H9 (cell line): ENCODE measurements around the gene ARSH. TPM values are rescaled to one million over a fixed set of nuclear protein-coding genes. Genes with fewer than 3 reads are reported as not detected.

Experiments used
- DNase-seq: peaks from one replicate; pipeline ENCODE4 v3.0.0-alpha.2; 2017
- H2AFZ ChIP-seq: one replicate; pipeline ENCODE4 v1.6.1; 2013; ENCODE audit warnings: mild to moderate bottlenecking, low read length, control low read depth, moderate library complexity
- H2AK5ac ChIP-seq: 2 replicates; pipeline ENCODE4 v1.6.1; 2013; ENCODE audit warnings: low read length, control low read depth, mixed read lengths; ENCODE audit not compliant: insufficient read length
- H2BK120ac ChIP-seq: one replicate; pipeline ENCODE4 v1.6.1; 2013; ENCODE audit warnings: low read depth, mild to moderate bottlenecking, low read length, control low read depth, inconsistent platforms; ENCODE audit not compliant: poor library complexity, severe bottlenecking
- H2BK12ac ChIP-seq: 2 replicates; pipeline ENCODE4 v1.6.1; 2013; ENCODE audit warnings: low read length, control low read depth, mixed read lengths, low read depth; ENCODE audit not compliant: insufficient read length
- H2BK15ac ChIP-seq: 2 replicates; pipeline ENCODE4 v1.6.1; 2013; ENCODE audit warnings: low read depth, low read length, control low read depth
- H2BK20ac ChIP-seq: one replicate; pipeline ENCODE4 v1.6.1; 2013; ENCODE audit warnings: low read depth, mild to moderate bottlenecking, low read length, control low read depth, inconsistent platforms; ENCODE audit not compliant: poor library complexity, severe bottlenecking
- H2BK5ac ChIP-seq: 2 replicates; pipeline ENCODE4 v1.6.1; 2013; ENCODE audit warnings: low read length, control low read depth, mixed read lengths; ENCODE audit not compliant: insufficient read length
- H3K14ac ChIP-seq: 2 replicates; pipeline ENCODE4 v1.6.1; 2013; ENCODE audit warnings: low read length, control low read depth; ENCODE audit not compliant: insufficient read depth
- H3K18ac ChIP-seq: 2 replicates; pipeline ENCODE4 v1.6.1; 2013; ENCODE audit warnings: low read depth, mild to moderate bottlenecking, mixed read lengths, low read length, control low read depth; ENCODE audit not compliant: insufficient read length
- H3K23ac ChIP-seq: 2 replicates; pipeline ENCODE4 v1.6.1; 2013; ENCODE audit warnings: low read length, control low read depth, mixed read lengths, low read depth; ENCODE audit not compliant: insufficient read length
- H3K23me2 ChIP-seq: 2 replicates; pipeline ENCODE4 v1.6.1; 2013; ENCODE audit warnings: low read depth, mild to moderate bottlenecking, mixed read lengths, low read length, control low read depth; ENCODE audit not compliant: insufficient read length, poor library complexity, severe bottlenecking
- H3K27ac ChIP-seq: 2 replicates; pipeline ENCODE4 v1.5.1; 2013; ENCODE audit warnings: low read length, control low read depth, mixed read lengths, low read depth; ENCODE audit not compliant: insufficient read length
- H3K27me3 ChIP-seq: 2 replicates; pipeline ENCODE4 v1.6.1; 2013; ENCODE audit warnings: low read length, control low read depth, inconsistent platforms; ENCODE audit not compliant: insufficient read depth
- H3K4ac ChIP-seq: 2 replicates; pipeline ENCODE4 v1.6.1; 2013; ENCODE audit warnings: low read depth, mild to moderate bottlenecking, control low read depth, inconsistent platforms, low read length, moderate library complexity
- H3K4me1 ChIP-seq: 2 replicates; pipeline ENCODE4 v1.6.1; 2013; ENCODE audit warnings: low read length, control low read depth, inconsistent platforms; ENCODE audit not compliant: insufficient read depth
- H3K4me2 ChIP-seq: 2 replicates; pipeline ENCODE4 v1.6.1; 2013; ENCODE audit warnings: low read length, control low read depth, mixed read lengths; ENCODE audit not compliant: insufficient read length, insufficient read depth
- H3K56ac ChIP-seq: 2 replicates; pipeline ENCODE4 v1.6.1; 2013; ENCODE audit warnings: low read depth, mild to moderate bottlenecking, mixed read lengths, low read length, control low read depth; ENCODE audit not compliant: insufficient read length
- H3K79me1 ChIP-seq: 2 replicates; pipeline ENCODE4 v1.6.1; 2013; ENCODE audit warnings: low read depth, mild to moderate bottlenecking, moderate library complexity, low read length, control low read depth, inconsistent platforms; ENCODE audit not compliant: insufficient read depth, poor library complexity, severe bottlenecking
- H3K79me2 ChIP-seq: 2 replicates; pipeline ENCODE4 v1.6.1; 2013; ENCODE audit warnings: low read length, control low read depth, inconsistent platforms; ENCODE audit not compliant: insufficient read depth
- H3K9ac ChIP-seq: 2 replicates; pipeline ENCODE4 v1.6.1; 2013; ENCODE audit warnings: low read length, control low read depth, mixed read lengths; ENCODE audit not compliant: insufficient read length; ENCODE audit errors: extremely low read depth
- H3K9me3 ChIP-seq: one replicate; pipeline ENCODE4 v1.6.1; 2013; ENCODE audit warnings: low read depth, low read length, inconsistent platforms; ENCODE audit not compliant: control insufficient read depth
- H3T11ph ChIP-seq: one replicate; pipeline ENCODE4 v1.6.1; 2013; ENCODE audit warnings: mild to moderate bottlenecking, low read length, control low read depth, inconsistent platforms
- H4K20me1 ChIP-seq: one replicate; pipeline ENCODE4 v1.6.1; 2013; ENCODE audit not compliant: control insufficient read depth, insufficient read length, insufficient read depth
- H4K5ac ChIP-seq: 2 replicates; pipeline ENCODE4 v1.6.1; 2013; ENCODE audit warnings: low read depth, mild to moderate bottlenecking, mixed read lengths, low read length, control low read depth; ENCODE audit not compliant: insufficient read length
- H4K8ac ChIP-seq: replicated peaks from 2 replicates; pipeline ENCODE4 v1.6.1; 2013; ENCODE audit warnings: low read length, control low read depth, mixed read lengths, low read depth; ENCODE audit not compliant: insufficient read length
- H4K91ac ChIP-seq: 2 replicates; pipeline ENCODE4 v1.6.1; 2013; ENCODE audit warnings: low read depth, mild to moderate bottlenecking, moderate library complexity, mixed read lengths, low read length, control low read depth; ENCODE audit not compliant: insufficient read length
- H3K27ac Mint-ChIP-seq, 3 experiments: 2 replicates in 2 of 3; 3 replicates in 1 of 3; pipeline ENCODE4 v1.8.0; 2020 to 2021; ENCODE audit warnings: mixed read lengths in 3 of 3, mild to moderate bottlenecking in 1 of 3, moderate library complexity in 1 of 3
- H3K27me3 Mint-ChIP-seq: 2 replicates; pipeline ENCODE4 v1.8.0; 2021; ENCODE audit warnings: low read depth, mild to moderate bottlenecking, moderate library complexity, mixed read lengths
- H3K36me3 Mint-ChIP-seq, 3 experiments: 2 replicates in 2 of 3; 3 replicates in 1 of 3; pipeline ENCODE4 v1.8.0; 2020 to 2021; ENCODE audit warnings: low read depth in 3 of 3, mixed read lengths in 3 of 3; ENCODE audit not compliant: insufficient read depth in 1 of 3
- H3K4me1 Mint-ChIP-seq, 2 experiments: 2 replicates each; pipeline ENCODE4 v1.8.0; 2020; ENCODE audit warnings: mixed read lengths in 2 of 2
- H3K4me3 Mint-ChIP-seq, 2 experiments: 2 replicates in 1 of 2; 3 replicates in 1 of 2; pipeline ENCODE4 v1.8.0; 2020 to 2021; ENCODE audit warnings: mild to moderate bottlenecking in 2 of 2, mixed read lengths in 2 of 2, moderate library complexity in 1 of 2
- H3K9me3 Mint-ChIP-seq, 2 experiments: 2 replicates in 1 of 2; 3 replicates in 1 of 2; pipeline ENCODE4 v1.8.0; 2020; ENCODE audit warnings: mild to moderate bottlenecking in 2 of 2, mixed read lengths in 2 of 2, moderate library complexity in 1 of 2
- CTCF ChIP-seq: fragments of 200-600 bp; sonication (generic); conservative IDR thresholded peaks from 3 replicates; pipeline ENCODE4 v1.8.0; 2021; ENCODE audit warnings: antibody characterized with exemption, mild to moderate bottlenecking
- WGBS: extraction: QIAGEN DNeasy Blood & Tissue Kit; methylation state at CpG from one replicate; pipeline ENCODE4 v1.1.7; 2013; ENCODE audit warnings: missing lambda C conversion rate, low lambda C conversion rate, mixed read lengths; ENCODE audit not compliant: insufficient read length; ENCODE audit errors: extremely low coverage; 5-methylcytosine and 5-hydroxymethylcytosine counted together
- total RNA-seq: library from RNA; stranded (reverse); gene quantifications from 2 replicates; pipeline ENCODE4 v1.2.1, GENCODE V29; 2021

Gene ARSH
- total RNA-seq, 1 experiment from 2014 or later: not detected

DNA sequence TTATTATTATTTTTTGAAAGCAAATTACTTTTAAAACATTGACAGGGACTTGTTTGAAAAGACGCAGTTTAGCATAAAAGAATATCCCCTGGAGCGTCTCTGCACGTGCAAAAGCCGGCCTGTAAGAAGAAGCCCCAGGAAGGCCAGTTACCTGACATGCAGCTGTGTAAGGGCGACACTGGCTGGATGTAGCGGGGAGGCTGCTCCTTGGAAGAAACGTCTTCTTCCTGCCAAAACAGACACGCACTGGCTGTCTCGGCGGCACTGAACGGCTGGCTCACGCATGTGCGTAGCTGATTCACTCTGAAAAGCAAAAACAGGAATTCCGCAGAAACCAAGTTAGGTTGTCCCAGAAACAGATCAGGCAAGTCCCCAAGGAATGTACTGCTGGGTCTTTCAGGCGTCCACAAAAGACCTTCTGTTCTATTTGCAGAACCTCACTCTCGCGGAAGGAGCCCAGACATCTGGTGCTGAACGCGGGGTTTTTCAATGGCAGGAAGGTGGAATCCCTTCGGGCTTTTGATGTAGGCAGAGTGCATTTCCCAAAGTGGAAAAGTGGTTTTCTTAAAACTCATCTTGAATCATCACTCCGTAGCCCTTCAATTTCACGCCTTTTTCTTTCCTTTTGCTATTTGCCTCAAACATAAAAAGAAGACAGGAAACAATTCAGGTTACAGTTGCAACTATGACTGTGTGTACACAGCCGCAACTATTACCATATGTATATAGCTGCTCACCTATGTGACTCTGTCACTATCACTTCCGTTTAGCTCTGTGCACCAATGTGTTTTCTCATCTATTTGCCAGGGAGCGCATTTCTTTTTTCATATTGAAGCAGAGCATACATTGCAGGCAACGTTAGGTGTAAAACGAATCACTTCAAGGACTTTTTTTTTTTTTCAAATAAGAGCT lies 38.1 kb upstream of the ARSH start:
- no peaks in the 10 kb centered on the region for H3K27me3 ChIP-seq
- H3T11ph ChIP-seq: no peak overlapping the region
- H3K27ac Mint-ChIP-seq: peak overlapping the region in 2 of 3 experiments; percentile 42 to 59; a peak in 1 of 7 replicates
- no peak overlapping the region for H3K4ac ChIP-seq
- no peak overlapping the region for H3K4me2 ChIP-seq
- H3K79me1 ChIP-seq: no peaks in the 10 kb centered on the region
- peaks cover 3% of the 10 kb centered on the region; the same call in 1 of the 2 replicates for H3K27me3 Mint-ChIP-seq
- no CpG with 5 or more reads among the region's 27 CpGs for WGBS
- no peak overlapping the region for H2AK5ac ChIP-seq
- peaks cover 37% of the 10 kb centered on the region in 2 experiments for H3K4me1 Mint-ChIP-seq
- no peak overlapping the region for H2BK20ac ChIP-seq
- peak overlapping the region in 1 of 2 experiments; percentile 45; a peak in 2 of 5 replicates for H3K4me3 Mint-ChIP-seq
- H2BK5ac ChIP-seq: no peak overlapping the region
- no peaks in the 10 kb centered on the region for H3K79me2 ChIP-seq
- H3K36me3 Mint-ChIP-seq: peaks cover 10 to 13% (median 11%) of the 10 kb centered on the region in 3 experiments; a peak in 6 of 7 replicates
- H3K9ac ChIP-seq: no peak overlapping the region
- peak; percentile 35 for DNase-seq
- H3K23ac ChIP-seq: no peak overlapping the region
- no peak overlapping the region for H2BK12ac ChIP-seq
- no peak overlapping the region for H3K56ac ChIP-seq
- no peak overlapping the region for H4K8ac ChIP-seq
- H3K27ac ChIP-seq: no peak overlapping the region
- H3K23me2 ChIP-seq: no peaks in the 10 kb centered on the region
- H3K9me3 ChIP-seq: no peaks in the 10 kb centered on the region
- peaks cover 2% of the 10 kb centered on the region for H3K4me1 ChIP-seq
- H3K14ac ChIP-seq: no peak overlapping the region
- H4K91ac ChIP-seq: no peak overlapping the region
- no peak for TF ChIP-seq CTCF
- H4K20me1 ChIP-seq: no peaks in the 10 kb centered on the region
- no peak overlapping the region for H4K5ac ChIP-seq
- peak overlapping the region; percentile 1 for H2AFZ ChIP-seq
- no peak overlapping the region for H2BK120ac ChIP-seq
- no peak overlapping the region for H3K18ac ChIP-seq
- H2BK15ac ChIP-seq: no peak overlapping the region
- H3K9me3 Mint-ChIP-seq: peaks cover 14 to 22% of the 10 kb centered on the region in 2 experiments
